HG03460 (cell line): Measurements from ENCODE around the gene ILDR1.

ENCODE experiments used
- ATAC-seq: cut with Tn5 transposase; IDR thresholded peaks from one replicate; pipeline ENCODE4 v1.9.1; 2021; ENCODE audit not compliant: unreplicated experiment

The ILDR1 gene

DNA sequence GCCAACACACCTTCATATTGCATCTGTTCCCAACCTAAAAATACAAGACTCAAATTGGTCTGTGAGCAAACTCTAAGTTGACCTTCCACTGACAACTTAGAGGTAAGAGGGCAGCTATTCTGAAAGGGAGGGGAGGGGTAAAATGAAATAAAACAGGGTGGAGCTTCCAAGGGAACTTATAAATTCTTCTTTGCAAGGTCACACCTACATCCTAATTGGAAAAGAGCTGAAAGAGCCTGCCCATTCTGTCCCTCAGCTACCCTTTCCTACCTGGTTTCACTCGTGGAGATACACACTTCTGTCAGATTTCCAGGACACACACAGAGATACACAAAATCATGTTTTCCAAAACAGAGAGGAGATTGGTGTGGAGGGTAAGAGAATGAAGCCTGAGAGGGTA is 1.0 kb downstream of the ILDR1 start:
- ATAC-seq, result no peak

DNA sequence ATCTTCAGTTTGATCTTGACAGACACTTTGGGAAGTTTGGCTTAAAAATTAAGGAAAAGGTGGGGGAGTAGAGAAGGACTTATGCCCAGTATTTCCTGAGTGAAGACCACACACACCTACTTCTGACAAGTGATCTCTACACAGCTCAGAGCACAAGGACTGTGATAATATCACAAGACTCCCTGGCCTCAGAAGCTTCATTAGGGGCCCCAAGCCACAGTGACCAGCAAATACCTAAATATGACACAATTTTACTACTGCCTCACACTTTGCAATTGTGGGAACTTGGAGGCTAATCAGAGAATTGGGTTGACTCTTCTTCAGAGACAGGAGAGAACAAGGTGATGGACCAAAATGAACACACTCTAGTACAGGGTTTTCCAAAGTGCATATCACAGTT is 2.6 kb downstream of the ILDR1 start:
- no peak for ATAC-seq

DNA sequence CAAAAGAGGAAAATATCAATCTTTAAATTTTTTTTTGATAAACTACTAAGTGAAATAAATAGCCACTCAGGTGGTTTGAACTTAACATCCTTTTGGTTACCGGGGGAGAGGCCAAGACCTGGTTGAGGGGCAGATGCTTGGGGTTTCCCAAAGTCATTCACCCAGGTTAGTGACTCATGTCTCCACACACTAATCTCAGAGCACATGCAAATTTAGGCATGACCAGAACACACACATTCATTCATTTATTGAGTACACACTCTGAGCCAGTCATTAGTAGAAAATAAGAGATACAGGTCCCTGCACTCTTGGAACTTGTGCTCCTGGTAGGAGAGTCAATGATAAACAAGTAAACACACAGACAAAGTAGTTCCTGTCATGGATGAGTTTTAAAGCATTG is 7.3 kb downstream of the ILDR1 start:
- peak; percentile 81 for ATAC-seq

DNA sequence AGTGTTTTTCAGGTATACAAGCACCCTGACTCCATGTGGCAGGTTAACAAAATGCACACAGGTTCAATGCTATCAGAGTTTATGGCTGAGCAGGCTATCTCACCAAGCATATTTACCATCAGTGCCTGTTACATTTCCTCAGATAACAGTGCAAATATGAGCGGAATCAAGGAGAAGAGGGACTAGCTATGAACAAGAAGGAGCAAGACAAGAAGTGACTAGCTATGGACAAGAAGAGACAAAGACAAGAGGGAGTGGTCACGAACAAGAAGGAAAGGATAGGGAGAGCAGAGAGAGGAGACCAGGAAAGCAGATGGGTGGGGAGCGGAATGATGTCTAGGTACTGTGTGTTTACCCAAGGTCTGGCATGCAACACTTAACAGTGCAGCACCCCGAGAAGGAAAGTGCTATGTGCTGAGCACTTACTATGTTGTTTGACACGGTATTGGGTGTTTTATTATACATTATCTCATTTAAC is 8.6 kb downstream of the ILDR1 start:
- no peak for ATAC-seq

DNA sequence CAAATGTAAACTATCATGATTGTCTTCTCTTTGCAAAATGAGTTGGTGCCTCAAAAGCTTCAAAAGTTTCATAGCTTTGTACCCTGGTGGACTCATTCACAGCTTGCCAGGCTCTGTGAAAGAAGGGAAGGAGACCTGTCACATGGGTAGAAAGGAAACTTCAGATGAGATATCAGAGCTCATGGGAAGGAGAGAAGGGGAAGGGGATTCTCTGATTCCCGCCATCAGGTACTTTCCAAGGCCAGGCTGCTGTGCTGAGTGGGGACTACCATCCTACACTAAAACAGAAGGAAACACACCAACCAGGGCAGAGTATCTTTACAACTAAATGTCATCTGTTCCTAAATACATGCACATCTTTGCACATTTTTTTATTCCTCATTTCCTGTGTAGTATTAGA is 9.2 kb downstream of the ILDR1 start:
- no peak for ATAC-seq

DNA sequence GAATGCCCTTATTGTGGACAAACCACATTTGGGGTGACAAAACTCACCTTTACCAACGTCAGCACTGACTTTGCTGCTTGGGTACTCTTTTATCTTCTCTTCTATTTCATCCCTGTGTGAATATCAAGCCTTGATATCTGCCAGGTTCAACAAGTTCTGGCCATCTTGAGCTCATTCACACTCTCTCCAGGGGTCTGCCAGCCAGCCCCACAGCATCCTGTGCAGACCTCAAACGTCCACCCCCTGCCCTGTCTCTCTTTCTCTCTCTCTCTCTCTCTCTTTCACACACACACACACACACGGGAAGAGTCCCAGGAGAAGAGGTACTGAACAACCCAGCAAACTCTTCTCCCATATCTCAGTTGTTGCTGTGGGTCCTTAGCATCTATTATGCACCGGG is 10.7 kb downstream of the ILDR1 start:
- ATAC-seq, result no peak

DNA sequence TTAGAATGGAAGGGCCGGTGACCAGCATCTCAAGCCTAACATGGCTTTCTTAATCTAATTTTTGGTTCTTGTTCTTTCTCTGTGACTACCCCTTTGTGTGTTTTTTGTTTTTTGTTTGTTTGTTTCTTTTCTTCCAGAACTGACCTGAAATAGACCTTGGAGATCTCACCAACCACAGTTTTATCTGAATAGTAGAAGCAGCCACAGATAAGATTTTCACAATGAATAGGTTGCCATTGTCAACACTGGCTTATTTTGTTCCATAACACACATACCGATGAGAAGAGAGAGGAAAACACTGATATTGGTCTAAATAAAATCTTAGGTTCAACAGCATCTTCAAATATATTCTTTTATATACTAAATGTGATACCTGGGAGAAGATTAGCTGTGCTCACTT is 11.5 kb downstream of the ILDR1 start:
- ATAC-seq, result no peak

DNA sequence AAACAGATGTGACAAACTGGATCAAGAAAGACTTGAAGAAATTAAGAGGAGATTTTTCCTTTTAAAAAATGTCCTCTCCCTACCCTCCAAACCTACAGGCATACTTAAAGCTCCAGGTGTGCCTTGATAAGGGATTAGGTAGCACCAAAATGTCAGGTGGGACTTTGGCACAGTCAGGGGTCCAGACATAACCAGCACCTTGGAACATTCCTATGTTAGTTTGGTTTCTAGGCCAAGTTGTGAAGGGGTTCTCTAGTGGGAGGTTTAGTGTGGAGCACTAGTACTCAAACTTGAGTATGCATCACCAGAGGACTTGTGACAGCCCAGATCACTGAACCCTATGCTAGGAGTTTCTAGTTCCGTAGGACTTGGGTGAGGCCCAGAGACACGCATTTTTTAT is 13.9 kb downstream of the ILDR1 start:
- no peak for ATAC-seq

DNA sequence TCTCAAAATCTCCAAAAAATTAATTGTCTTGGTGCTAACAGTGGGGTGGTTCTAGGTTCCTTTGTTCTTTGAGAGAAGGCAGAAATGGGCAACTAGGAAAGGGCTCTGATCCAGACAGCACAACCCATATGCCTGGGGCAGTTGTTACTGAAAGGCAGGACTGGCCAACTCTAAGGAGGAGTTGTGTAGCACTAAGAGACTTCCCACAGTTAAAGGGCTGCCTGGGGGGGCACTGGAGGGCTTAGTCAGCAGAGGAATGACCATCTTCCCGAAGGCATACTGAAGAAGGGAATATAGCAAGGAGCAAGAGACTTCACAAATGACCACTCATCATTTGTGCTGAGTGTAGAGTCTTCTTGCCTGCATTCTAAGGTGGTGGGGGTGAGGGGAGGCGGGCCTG is 15.8 kb downstream of the ILDR1 start:
- ATAC-seq, result no peak

DNA sequence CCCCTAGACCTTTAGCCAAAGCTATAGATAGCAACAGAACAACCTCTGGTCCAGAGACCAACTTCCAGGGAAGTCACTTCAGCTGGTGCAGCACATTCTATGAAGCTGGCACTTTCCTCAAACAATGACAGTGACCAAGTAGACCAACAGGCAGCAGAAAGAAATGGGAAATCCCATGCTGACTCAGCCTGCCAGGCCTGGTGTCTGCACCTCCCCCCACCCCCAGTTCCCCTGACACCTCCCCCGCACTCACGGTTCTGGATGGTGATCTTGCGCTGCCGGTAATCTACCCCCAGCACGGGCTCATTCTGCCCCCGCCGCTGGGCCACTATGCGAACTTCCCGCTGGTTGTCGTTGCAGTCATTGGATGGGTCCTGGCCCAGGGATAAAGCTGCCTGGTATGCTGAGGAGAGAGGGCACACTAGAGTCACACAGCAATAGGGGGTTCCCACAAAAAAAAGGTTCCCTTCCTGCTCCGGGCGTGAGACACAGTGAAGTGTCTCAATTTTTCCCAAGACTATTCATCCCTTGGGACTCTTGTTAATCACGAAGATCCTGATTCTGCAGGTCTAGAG is 17.0 kb downstream of the ILDR1 start:
- ATAC-seq, result no peak

DNA sequence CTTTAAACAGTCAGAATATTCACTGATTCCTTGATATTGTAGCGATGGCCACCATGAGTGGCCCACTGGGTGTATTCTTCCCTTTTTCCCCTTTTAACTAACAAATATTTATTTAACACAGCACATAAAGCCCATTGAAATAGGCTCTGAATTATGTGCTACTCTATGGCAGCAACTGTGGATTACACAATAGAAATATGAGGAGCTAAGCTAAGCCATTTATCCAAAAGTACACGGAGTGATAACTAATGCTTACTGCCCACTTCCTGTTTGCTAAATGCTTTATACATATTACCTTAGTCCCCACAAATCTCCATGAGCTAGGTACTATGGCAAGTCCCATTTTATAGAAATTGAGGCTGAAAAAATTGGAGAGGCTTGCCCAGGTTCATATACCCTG is 17.9 kb downstream of the ILDR1 start:
- ATAC-seq, result no peak

DNA sequence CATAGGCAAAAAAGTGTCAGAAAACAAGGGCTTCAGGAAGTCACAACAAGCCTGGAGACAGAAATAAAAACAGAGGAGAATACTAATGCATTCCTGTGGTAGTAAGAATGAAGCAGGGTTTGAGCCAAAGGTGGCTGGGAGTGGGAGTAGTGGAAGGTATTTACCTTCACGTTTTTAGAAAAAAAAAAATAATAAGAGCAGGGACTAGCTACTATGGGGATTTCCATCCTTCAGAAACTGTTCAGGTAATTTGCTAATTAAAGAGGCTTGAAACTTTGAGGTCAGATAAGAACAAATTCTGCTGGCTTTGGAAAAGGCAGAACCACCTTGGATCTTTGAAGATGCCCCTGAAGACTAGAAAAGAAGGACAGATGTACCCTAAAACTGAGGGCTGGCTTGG is 18.4 kb downstream of the ILDR1 start:
- no peak for ATAC-seq

DNA sequence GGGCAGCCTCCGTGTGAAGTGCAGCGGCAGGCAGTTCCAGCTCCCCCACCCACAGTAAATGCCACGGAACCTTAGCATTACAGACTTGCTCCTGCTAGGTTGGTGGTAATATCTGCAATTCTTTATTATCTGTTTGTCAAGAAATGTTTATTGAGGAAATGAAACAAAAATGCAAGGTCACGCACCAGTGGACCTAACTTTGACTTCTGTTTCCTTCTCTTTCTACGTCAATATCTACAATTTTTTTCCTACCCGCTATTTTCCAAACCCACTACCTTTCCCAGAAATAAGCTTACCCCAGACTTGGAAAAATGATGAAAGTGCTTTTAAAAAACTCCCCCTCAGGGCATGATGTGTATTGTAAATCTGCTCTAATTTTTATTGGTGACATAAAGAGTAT is 18.9 kb downstream of the ILDR1 start:
- ATAC-seq, result no peak

DNA sequence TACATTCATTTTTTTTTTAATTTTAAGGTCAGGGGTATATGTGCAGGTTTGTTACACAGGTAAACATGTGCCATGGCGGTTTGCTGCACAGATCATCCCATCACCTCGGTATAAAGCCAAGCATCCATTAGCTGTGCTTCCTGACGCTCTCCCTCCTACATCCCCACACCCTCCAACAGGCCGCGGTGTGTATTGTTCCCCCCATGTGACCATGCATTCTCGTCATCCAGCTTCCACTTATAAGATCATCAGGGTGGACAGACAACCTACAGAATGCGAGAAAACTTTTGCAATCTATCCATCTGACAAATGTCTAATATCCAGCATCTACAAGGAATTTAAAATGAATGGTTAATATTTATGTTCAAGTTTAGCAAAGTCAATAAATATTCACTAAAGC is 19.4 kb downstream of the ILDR1 start:
- no peak for ATAC-seq

DNA sequence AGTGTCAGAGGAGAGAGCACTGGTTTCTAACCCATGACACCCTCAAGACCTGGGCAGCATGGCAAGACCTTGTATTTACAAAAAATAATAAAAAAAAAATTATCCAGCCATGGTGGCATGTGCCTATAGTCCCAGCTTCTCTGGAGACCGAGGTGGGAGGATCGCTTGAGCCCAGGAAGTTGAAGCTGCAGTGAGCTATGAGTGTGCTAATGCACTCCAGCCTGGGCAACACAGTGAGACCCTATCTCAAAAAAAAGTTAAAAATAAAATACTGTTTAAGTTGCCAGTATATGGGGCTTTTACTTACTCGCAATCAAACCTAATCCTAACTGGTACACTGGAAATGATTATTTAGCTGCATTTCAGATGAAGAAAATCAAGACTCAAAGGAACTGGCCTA is 20.2 kb downstream of the ILDR1 start:
- no peak for ATAC-seq

DNA sequence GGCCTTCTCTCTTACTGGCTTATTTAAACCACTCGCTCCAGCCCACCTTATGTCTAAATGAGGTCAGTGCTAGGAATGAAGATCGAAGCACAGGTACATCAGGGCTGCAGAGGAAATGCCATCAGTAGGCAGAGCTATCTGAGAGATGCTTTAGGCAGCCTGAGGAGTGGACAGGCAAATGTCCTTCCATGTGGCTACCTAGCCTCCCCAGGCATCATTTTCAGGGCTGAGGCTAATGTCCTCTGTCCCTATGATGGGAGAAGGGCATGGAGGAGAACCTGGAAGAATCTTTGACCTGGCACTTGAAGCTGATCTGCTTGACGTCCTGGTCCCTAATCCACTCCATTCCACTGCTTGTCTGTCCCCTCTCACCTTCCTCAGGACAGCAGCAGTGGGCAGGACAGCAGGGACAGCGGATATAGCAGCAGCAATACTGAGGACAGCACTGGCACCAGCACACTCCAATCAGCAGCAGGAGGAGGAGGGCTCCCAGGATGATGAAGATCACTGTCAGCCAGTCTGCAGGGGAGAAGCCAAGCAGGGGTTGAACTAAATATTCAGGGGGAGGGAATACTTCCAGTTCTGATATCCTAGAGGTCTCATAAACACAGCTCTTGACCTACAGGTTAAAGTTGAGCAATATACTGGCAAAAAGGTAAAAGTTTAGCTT is 21.0 kb downstream of the ILDR1 start:
- ATAC-seq, result no peak

DNA sequence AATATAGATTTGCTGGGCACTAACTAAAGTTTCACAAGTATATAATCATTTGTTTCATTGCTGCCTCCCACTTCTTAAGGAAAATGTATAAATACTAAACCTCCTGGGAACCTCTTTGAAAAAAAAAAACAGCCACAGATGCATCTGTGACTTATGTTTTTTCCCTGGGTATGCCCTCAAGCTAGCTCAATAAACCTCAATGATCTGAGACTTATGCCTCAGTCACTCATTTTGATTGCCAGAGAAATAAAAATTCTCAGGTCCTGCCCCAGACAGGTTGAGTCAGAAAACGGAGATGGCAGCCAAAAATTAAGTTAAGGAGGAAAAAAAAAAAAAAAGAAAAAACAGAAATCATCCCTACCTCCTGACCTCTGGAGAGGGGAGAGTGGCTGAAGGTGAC is 22.1 kb downstream of the ILDR1 start:
- ATAC-seq, result no peak

DNA sequence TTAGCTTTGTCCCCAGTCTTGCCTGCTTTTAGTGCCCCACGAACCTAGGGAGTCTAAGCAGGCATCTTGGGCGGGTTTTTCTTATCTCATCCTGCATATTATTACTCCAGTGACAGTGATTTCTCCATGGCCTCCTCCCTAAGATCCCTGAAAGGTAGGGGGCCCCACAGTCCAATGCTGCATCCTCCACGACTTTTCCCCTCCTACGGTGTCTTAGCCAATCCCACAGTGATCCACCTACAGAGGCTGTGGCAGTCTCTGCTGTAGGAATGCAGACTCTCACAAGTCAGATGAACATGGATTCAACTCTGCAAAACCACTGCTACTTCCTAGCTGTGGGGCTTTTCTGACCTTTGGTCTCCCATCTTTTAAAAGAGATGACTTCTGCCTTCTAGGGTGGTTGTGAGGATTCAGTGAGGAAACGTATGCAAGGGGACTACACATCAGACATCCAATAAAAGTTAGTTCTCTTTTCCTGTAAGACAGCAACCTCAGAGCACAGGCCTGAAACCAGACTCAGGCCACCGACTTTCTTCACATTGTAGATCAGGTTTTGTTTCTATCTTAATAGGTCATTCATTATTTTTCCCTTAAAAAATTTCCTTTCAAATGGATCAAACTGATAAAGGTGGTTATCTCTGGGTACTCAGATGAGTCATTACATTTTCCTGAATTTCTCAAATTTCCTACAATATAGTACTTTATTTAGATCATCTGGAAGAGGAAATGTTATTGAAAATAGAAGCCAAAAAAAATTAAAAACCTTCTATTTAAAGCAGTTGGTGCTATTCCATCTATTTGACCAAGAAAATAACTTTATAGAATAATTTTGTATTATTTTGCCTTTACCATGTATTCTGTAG is 23.2 kb downstream of the ILDR1 start:
- no peak for ATAC-seq

DNA sequence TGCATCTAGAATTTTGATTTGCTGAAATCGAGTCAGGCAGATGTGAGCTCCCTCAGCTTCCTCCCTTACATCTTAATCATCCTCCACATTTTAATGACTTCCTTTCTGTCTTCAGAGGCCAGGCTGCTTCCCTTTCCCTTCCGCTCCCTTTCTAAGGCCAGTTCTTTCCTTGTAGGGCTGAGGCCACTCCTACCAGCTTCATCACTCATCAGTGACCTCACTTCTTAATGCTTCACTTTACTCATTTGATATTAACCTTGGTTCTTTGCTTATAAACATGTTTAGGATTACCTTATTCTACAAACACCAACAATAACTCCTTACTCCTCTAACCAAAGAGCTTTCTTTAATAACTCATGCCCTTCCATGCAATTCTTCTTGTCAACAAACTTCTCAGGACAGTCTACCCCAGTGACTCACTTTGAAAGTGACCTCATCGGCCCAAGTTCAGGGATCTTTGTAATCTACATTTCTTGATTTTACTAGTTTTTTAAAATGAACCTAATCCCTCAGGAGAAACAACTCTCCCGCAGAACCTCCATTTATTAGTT is 23.9 kb downstream of the ILDR1 start:
- ATAC-seq, result peak; percentile 31

DNA sequence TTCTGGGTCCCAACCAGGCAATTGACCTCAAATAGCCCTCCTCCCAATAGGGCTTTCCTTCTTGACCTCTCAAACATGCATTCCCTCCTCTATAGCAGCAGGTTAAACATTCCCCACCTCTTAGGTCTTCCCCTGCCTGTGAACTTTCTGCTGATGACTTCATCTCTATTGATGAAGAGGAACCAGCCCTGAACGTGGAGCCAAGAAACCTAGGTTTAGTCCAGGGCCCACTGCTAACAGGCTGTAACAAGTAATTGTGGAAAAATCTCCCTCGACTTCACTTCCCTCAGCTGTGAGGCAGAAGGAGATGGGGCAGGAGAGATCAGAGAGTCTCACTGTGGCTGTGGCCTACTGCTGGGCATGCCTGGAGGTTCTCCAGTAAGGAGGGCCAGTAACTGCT is 24.7 kb downstream of the ILDR1 start:
- no peak for ATAC-seq

DNA sequence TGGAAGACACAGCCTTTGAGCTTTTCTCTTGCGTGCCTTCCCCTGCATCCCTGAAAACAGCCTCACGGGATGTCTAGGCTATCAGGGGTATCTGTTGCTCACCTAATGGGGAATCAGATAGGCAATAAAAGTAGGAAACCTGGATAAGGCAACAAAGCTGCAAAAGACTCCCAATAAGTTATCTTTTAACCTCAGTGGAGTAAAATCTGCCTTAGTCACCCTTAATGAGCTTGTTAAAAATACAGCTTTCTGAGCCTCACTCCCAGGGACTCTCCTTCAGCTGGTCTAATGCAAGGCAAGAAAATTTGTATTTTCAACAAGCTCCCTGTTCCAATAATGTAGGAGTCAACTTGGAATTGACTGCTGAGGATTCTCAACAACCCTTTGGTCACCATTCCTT is 25.6 kb downstream of the ILDR1 start:
- no peak for ATAC-seq
